B cell (primary cell): ENCODE data around the gene EMP2. TPM values are rescaled to one million over a fixed set of nuclear protein-coding genes. Genes with fewer than 3 reads are reported as not detected.

Experiments
- ATAC-seq: fragments of 200-7000 bp; cut with Tn5 transposase; one replicate; pipeline ENCODE4 v1.10.0; 2021; ENCODE audit warnings: low read depth, mild to moderate bottlenecking, moderate number of reproducible peaks, moderate library complexity
- CTCF ChIA-PET: fragments of 350-600 bp; sonication (Branson Sonifier 250); formaldehyde crosslinking; loops from one replicate; lab custom pipeline; 2021; ENCODE audit warnings: antibody characterized with exemption, inconsistent platforms; lab: Charles Lee
- POLR2A ChIA-PET: fragments of 350-600 bp; sonication (Branson Sonifier 250); formaldehyde crosslinking; loops from one replicate; lab custom pipeline; 2021; ENCODE audit warnings: antibody characterized with exemption; lab: Charles Lee
- DNase-seq: peaks from one replicate; pipeline ENCODE4 v3.0.0; 2013
- H2AFZ ChIP-seq: 2 replicates; pipeline ENCODE4 v1.6.1; 2012; ENCODE audit warnings: mild to moderate bottlenecking, low read depth, low read length; ENCODE audit not compliant: insufficient read depth, poor library complexity, severe bottlenecking
- H3K27ac ChIP-seq, 2 donors: 1 replicate in 1 of 2; 2 replicates in 1 of 2; pipeline ENCODE4 v1.5.1; 2012 to 2013; ENCODE audit warnings: low read length in 2 of 2, mild to moderate bottlenecking in 2 of 2, moderate library complexity in 1 of 2
- H3K27me3 ChIP-seq, 4 experiments: fragments of 200-600 bp in 1 of 4; sonication (generic) in 1 of 4; replicated peaks in 1 of 4; 1 replicate in 2 of 4; 2 replicates in 2 of 4; pipeline versions ENCODE4 v1.6.1 to v1.7.0; 2013 to 2016; ENCODE audit warnings: low read length in 3 of 4, mild to moderate bottlenecking in 2 of 4, mixed read lengths in 1 of 4, moderate library complexity in 1 of 4; ENCODE audit not compliant: insufficient read depth in 4 of 4, control insufficient read depth in 3 of 4; ENCODE audit errors: control extremely low read depth in 1 of 4
- H3K36me3 ChIP-seq, 2 experiments: replicated peaks in 1 of 2; 1 replicate in 1 of 2; 2 replicates in 1 of 2; pipeline versions ENCODE4 v1.6.1 to v1.7.1; 2013; ENCODE audit warnings: low read length in 1 of 2; ENCODE audit not compliant: insufficient read depth in 2 of 2, control insufficient read depth in 1 of 2; ENCODE audit errors: control extremely low read depth in 1 of 2, extremely low read depth in 1 of 2
- H3K4me1 ChIP-seq, 2 donors: fragments of 200-600 bp in 1 of 2; sonication (generic) in 1 of 2; 1 replicate in 1 of 2; 2 replicates in 1 of 2; pipeline versions ENCODE4 v1.5.1 to v1.6.1; 2013 to 2017; ENCODE audit warnings: low read length in 2 of 2; ENCODE audit not compliant: control insufficient read depth in 2 of 2, insufficient read depth in 2 of 2
- H3K4me2 ChIP-seq: replicated peaks from 2 replicates; pipeline ENCODE3; 2012; ENCODE audit warnings: mild to moderate bottlenecking, low read depth, low read length; ENCODE audit not compliant: poor library complexity, severe bottlenecking
- H3K4me3 ChIP-seq, 5 experiments: fragments of 200-600 bp in 1 of 5; sonication (generic) in 1 of 5; 1 replicate in 3 of 5; 2 replicates in 2 of 5; pipeline versions ENCODE4 v1.5.1 to v1.7.0; 2011 to 2016; ENCODE audit warnings: low read length in 4 of 5, mild to moderate bottlenecking in 4 of 5, low read depth in 2 of 5, control low read depth in 1 of 5, moderate library complexity in 1 of 5; ENCODE audit not compliant: insufficient read depth in 1 of 5; ENCODE audit errors: control extremely low read depth in 1 of 5, extremely low read depth in 1 of 5
- H3K79me2 ChIP-seq: fragments of 200-600 bp; sonication (generic); one replicate; pipeline ENCODE4 v1.6.0; 2016; ENCODE audit warnings: low read length; ENCODE audit not compliant: control insufficient read depth, insufficient read depth
- H3K9ac ChIP-seq: fragments of 200-600 bp; sonication (generic); 2 replicates; pipeline ENCODE4 v1.6.1; 2017; ENCODE audit warnings: mild to moderate bottlenecking, low read length, moderate library complexity
- H3K9me3 ChIP-seq, 3 donors: one replicate each; pipeline versions ENCODE4 v1.6.1 to v1.7.1; 2013; ENCODE audit warnings: low read length in 2 of 3; ENCODE audit not compliant: control insufficient read depth in 2 of 3, insufficient read depth in 1 of 3; ENCODE audit errors: control extremely low read depth in 1 of 3
- H4K20me1 ChIP-seq: 2 replicates; pipeline ENCODE4 v1.6.0; 2012; ENCODE audit warnings: mild to moderate bottlenecking, low read length; ENCODE audit not compliant: insufficient read depth, control insufficient read depth, poor library complexity, severe bottlenecking
- H3K27ac Mint-ChIP-seq: one replicate; pipeline ENCODE4 v1.8.0; 2021; ENCODE audit warnings: mixed read lengths
- H3K27me3 Mint-ChIP-seq: one replicate; pipeline ENCODE4 v1.8.0; 2021; ENCODE audit warnings: mixed read lengths
- H3K4me1 Mint-ChIP-seq: one replicate; pipeline ENCODE4 v1.8.0; 2021; ENCODE audit warnings: mixed read lengths
- H3K4me3 Mint-ChIP-seq: one replicate; pipeline ENCODE4 v1.8.0; 2021; ENCODE audit warnings: mixed read lengths
- H3K9me3 Mint-ChIP-seq: one replicate; pipeline ENCODE4 v1.8.0; 2022; ENCODE audit warnings: mixed read lengths; ENCODE audit not compliant: insufficient read depth
- EZH2 ChIP-seq: IDR thresholded peaks from 2 replicates; pipeline ENCODE4 v1.6.1; 2012; ENCODE audit warnings: borderline replicate concordance, low read depth, mild to moderate bottlenecking, moderate library complexity, low read length; ENCODE audit not compliant: insufficient read depth, poor library complexity, severe bottlenecking
- WGBS: methylation state at CpG from one replicate; pipeline ENCODE4 v1.1.5; 2013; ENCODE audit warnings: missing lambda C conversion rate; ENCODE audit not compliant: insufficient coverage; 5-methylcytosine and 5-hydroxymethylcytosine counted together
- intact Hi-C: fragments of 100-400 bp; cut with micrococcal nuclease; formaldehyde crosslinking; loops from one replicate; pipeline ENCODE4 v1.10.0; 2022
- polyA plus RNA-seq: library from polyadenylated mRNA; depleted of rRNA; stranded (reverse); fragments of >200 nt; gene quantifications from 2 replicates; pipeline ENCODE4 v1.2.3, GENCODE V29; 2012
- total RNA-seq, 2 donors: library from RNA; stranded (reverse); fragments of 120-200 nt in 1 of 2; gene quantifications; 1 replicate in 1 of 2; 2 replicates in 1 of 2; pipeline versions ENCODE4 v1.2.3 to v1.2.4, GENCODE V29; 2013 to 2022
- TF ChIP-seq, protein P1 (sequence below): fragments of 200-600 bp; IDR thresholded peaks from one replicate; pipeline ENCODE4 v1.8.0; 2022; ENCODE audit warnings: antibody characterized with exemption, mild to moderate bottlenecking

Gene EMP2
- total and polyA plus RNA-seq, 2 donors (not counting 1 experiment from before 2014, with no cell fraction given) = 0.01 TPM; not detected in 1

DNA sequence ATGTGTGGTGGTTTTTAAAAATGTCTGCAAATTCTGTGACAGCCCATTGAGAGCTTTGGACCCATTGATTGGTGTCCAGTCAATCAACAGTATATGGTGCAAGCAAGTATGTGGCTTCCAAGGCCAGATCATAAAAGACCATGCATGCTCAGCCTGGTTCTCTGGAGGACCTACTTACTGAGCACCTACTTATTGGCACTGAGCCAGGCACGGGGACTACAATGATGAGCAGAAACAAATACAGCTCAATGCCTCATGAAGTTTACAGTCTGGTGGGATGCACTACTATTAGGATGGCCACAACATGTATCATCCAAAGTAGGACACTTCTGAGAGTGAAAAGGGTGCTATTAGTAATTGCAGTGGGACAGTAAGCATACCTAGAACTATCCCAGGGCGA lies 7.2 kb upstream of the EMP2 start:
- no peaks in the 10 kb centered on the region for H3K9me3 ChIP-seq
- 67% methylated on average over 1 of the region's 2 CpGs for WGBS
- H3K9ac ChIP-seq = no peak overlapping the region
- H3K4me1 Mint-ChIP-seq = no peaks in the 10 kb centered on the region
- H2AFZ ChIP-seq = no peak overlapping the region
- ChIA-PET POLR2A (no interaction called here), CTCF (no interaction called here)
- no peaks in the 10 kb centered on the region for H3K79me2 ChIP-seq
- ATAC-seq = no peak
- no peak for DNase-seq
- no peak overlapping the region for H3K27ac Mint-ChIP-seq
- no peak overlapping the region for H3K4me3 Mint-ChIP-seq
- H4K20me1 ChIP-seq = no peaks in the 10 kb centered on the region
- intact Hi-C loops = no loop called here
- H3K27me3 Mint-ChIP-seq = peaks cover 53% of the 10 kb centered on the region
- H3K9me3 Mint-ChIP-seq = no peaks in the 10 kb centered on the region
- no peak overlapping the region for H3K27ac ChIP-seq
- TF ChIP-seq, protein P1, sequence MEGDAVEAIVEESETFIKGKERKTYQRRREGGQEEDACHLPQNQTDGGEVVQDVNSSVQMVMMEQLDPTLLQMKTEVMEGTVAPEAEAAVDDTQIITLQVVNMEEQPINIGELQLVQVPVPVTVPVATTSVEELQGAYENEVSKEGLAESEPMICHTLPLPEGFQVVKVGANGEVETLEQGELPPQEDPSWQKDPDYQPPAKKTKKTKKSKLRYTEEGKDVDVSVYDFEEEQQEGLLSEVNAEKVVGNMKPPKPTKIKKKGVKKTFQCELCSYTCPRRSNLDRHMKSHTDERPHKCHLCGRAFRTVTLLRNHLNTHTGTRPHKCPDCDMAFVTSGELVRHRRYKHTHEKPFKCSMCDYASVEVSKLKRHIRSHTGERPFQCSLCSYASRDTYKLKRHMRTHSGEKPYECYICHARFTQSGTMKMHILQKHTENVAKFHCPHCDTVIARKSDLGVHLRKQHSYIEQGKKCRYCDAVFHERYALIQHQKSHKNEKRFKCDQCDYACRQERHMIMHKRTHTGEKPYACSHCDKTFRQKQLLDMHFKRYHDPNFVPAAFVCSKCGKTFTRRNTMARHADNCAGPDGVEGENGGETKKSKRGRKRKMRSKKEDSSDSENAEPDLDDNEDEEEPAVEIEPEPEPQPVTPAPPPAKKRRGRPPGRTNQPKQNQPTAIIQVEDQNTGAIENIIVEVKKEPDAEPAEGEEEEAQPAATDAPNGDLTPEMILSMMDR = no peak
- no peak for TF ChIP-seq EZH2
- no peak overlapping the region for H3K4me2 ChIP-seq
- no peaks in the 10 kb centered on the region for H3K4me1 ChIP-seq
- no peaks in the 10 kb centered on the region for H3K36me3 ChIP-seq
- no peak overlapping the region for H3K4me3 ChIP-seq
- H3K27me3 ChIP-seq = peaks cover 0 to 25% (median 9%) of the 10 kb centered on the region in 4 experiments

GRCh38 chr16:10584981-10585438 lies 4.6 kb upstream of the EMP2 start:
- Histone ChIP-seq H2AFZ (no peak overlapping the region), H3K4me1 (peaks cover 9 to 14% of the 10 kb centered on the region in 2 donors), H3K27me3 (peaks cover 0 to 40% (median 15%) of the 10 kb centered on the region in 4 experiments), H4K20me1 (no peaks in the 10 kb centered on the region), H3K27ac (no peak overlapping the region), H3K4me3 (no peak overlapping the region), H3K79me2 (no peaks in the 10 kb centered on the region), H3K36me3 (no peaks in the 10 kb centered on the region), H3K9ac (no peak overlapping the region), H3K9me3 (peaks cover 0 to 3% (median 0%) of the 10 kb centered on the region in 3 donors), H3K4me2 (no peak overlapping the region)
- CTCF ChIA-PET = no interaction called here
- 89% methylated on average over 3 of the region's 5 CpGs for WGBS
- H3K27ac Mint-ChIP-seq = no peak overlapping the region
- H3K4me3 Mint-ChIP-seq = no peak overlapping the region
- H3K9me3 Mint-ChIP-seq = no peaks in the 10 kb centered on the region
- intact Hi-C loops = no loop called here
- TF ChIP-seq, protein P1 = no peak
- TF ChIP-seq EZH2 = no peak
- no peak for DNase-seq
- POLR2A ChIA-PET = no interaction called here
- H3K27me3 Mint-ChIP-seq = peaks cover 70% of the 10 kb centered on the region
- no peak for ATAC-seq
- peaks cover 7% of the 10 kb centered on the region for H3K4me1 Mint-ChIP-seq
